Measurements from ENCODE around the gene KANK3.
"Not testable (repeated sequence)": the region's sequence is repeated elsewhere in the genome, so short reads cannot be mapped to it uniquely, and the experiment has no call there.

Gene KANK3

DNA sequence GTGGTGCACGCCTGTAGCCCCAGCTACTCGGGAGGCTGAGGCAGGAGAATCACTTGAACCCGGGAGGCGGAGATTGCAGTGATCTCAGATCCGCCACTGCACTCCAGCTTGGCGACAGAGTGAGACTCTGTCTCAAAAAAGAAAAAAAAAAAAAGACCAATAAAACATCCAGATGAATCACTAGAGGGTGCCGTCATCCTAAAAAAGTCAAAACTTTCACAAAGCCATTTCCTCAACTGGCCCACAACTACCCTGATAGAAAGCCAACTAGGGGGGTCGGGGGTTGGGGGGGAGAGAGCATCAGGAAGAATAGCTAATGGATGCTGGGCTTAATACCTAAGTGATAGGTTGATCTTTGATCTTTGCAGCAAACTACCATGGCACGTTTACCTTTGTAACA lies 24.2 kb downstream of the KANK3 start:
- not testable (repeated sequence) for DNase-seq (ENCODE audit: low read depth in 2 of 2)

DNA sequence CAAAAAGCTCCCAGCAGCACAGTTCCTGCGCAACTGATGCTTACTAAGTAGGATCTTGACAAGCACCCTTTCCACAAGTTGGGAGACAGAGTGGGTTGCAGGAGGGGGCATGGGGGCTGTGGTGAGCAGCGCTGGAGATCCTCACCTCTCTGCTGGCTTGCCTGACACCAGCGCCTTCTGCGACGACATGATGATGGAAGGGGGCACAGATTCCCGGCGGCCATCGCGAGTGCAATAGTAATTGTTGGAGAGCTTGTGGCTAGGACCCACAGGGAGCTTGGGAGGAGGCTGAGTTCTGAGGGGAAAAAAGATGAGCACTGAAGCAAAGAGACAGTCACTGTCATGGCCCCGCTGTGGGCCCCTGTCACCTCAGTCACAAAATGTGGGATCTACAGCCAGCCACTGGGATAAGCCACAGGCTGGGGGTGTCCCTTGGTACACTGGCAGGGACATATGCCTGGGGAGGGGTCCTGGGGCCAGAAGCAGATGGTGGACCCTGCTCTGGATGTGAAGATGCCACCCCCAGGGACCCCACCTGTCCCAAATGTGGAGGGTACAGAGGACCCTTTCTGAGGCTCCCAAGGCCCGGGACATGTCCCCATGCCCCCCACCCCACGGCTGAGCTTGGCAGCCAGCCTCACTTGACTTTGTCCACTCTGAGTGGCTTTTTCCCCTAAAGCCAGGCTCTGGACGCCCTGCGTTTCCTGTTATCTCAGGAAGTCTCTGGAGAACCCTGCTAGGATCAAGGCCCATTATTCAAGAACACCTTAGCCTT lies 26.5 kb downstream of the KANK3 start:
- no peak for DNase-seq (ENCODE audit: low read depth in 2 of 2)

DNA sequence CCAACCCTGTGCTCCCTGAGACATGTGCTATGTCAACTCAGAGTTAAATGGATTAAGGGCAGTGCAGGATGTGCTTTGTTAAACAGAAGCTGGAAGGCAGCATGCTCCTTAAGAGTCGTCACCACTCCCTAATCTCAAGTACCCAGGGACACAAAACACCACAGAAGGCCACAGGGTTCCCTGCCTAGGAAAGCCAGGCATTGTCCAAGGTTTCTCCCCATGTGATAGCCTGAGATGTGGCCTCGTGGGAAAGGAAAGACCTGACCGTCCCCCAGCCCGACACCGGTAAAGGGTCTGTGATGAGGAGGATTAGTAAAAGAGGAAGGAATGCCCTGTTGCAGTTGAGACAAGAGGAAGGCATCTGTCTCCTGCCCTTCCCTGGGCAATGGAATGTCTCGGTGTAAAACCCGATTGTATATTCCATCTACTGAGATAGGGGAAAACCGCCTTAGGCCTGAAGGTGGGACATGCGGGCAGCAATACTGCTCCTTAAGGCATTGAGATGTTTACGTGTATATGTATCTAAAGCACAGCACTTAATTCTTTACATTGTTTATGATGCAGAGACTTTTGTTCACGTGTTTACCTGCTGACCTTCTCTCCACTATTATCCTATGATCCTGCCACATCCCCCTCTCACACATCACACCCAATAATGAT lies 28.0 kb downstream of the KANK3 start:
- not testable (repeated sequence) for DNase-seq (ENCODE audit: low read depth in 2 of 2)

DNA sequence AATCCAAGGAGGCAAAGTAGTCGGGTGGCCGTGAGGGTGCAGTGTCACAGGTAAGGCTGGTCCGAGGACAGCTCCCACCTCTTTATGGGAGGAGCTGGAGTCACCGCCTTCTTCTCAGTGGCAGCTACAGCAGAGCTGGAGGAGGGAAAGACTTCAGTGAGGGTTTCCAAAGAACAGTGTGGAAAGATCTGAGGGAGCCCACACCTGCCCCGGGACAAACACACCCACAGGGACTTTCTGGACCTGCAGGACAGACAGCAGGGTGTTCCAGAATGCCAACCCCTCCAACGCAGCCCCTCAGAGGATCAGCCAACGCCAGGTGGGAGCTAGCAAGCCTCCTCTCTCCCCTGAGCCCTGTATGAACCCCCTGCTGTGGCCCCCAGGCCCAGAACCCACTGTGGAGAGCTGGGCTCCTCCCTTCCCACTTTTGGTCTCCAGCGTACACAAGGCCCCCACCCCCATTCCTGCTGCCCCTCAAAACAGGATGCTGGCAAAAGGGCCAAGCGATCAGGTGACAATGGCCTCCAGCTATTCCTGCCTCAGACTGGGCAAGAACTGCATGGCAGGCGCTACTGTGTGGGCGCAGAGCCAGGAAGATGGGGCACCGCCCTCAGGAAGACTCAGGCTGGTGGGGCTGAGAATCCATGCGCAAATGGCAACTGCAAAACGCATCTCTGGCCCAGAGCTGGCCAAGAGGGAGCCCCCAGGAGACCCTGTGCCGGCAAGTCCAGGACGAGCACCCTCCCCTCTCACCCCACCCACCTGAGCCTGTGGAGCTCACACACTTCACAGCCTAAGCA lies 31.4 kb downstream of the KANK3 start:
- DNase-seq (ENCODE audit: low read depth in 2 of 2), result no peak

DNA sequence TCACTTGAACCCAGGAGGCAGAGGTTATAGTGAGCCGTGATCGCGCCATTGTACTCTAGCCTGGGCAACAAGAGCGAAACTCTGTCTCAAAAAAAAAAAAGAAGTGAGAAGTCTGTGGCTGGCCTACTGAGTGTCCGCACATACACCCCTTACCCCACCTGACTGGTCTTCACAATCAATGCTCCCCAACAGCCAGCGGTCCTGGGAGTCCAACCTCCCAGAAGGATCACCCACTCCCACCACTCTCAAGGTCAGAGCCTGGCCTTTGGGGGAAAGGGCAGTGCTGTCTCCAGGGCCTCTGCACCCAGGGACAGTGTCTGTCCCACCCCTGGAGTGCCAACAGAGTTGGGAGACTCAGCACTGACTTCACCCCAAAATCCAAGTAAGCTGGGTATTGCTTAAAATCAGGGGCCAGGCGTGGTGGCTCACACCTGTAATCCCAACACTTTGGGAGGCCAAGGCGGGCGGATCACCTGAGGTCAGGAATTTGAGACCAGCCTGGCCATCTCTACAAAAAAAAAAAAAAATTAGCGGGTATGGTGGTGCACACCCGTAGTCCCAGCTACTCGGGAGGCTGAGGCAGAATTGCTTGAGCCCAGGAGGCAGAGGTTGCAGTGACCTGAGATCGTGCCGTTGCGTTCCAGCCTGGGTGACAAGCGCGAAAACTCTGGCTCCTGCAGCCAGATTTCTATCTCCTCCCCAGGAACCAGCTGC lies 32.6 kb downstream of the KANK3 start:
- DNase-seq (ENCODE audit: low read depth in 2 of 2), result no peak

DNA sequence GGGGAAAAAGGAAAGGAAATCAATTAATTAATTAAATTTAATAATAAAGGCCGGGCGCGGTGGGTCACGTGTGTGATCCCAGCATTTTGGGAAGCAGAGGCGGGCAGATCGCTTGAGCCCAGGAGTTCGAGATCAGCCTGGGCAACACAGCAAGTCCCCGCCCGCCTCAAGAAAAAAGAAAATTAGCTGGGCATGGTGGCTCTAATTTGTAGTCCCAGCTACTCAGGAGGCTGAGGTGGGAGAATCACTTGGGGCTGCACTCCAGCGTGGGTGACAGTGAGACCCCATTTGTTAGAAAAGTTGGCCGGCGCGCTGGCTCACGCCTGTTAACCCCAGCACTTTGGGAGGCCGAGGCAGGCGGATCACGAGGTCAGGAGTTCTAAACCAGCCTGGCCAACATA lies 34.2 kb downstream of the KANK3 start:
- DNase-seq (ENCODE audit: low read depth in 2 of 2), result no peak

DNA sequence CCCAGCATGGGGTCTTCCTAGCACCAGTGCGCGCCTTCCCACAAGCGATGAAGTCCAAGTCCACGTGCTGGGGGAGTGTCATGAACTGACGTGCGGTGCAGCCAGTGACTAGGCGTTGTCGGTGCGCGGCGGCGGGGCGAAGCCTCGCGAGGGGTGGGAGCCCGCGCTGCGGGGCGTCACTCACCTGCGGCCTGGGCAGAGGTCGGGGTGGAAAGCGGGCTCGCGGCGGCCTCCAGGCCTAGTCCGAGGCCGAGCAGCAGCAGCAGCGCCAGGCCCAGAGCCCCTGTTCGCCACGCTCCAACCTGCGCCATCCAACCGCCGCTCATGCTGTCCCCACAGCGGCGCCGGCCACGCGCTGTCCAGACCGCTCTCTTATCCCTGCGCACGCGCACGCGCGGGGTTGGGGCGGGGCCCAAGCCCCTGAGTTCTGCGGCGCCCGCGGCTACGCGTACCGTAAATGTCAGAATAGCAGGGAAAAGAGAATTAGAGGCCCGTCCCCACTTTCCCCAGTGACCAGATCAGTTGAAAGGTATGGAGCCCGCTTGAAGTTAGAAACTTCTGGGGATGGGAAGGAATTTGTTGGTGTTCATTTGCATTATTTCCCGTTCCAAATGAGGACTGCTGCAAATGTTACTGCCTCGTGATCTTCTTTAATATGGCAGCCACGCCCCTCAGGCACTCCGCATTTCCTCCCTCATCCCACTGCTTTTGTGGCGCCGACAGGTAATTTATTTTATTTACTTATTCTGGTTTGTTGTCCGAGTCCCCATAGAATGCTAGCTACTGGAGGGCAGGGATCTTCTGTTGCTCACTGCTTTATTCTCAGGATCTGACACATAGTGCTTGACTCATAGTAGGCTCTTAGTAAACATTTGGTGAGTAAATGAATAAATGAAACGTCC lies 34.8 kb downstream of the KANK3 start, which contains the start of gene CD320:
Gene CD320 (minus strand): TSS at position 394 of the 902 bp plus-strand sequence. CDS start 68 bp downstream, at position 326.
- DNase-seq (ENCODE audit: low read depth in 2 of 2), result peak; percentile 54 to 76

DNA sequence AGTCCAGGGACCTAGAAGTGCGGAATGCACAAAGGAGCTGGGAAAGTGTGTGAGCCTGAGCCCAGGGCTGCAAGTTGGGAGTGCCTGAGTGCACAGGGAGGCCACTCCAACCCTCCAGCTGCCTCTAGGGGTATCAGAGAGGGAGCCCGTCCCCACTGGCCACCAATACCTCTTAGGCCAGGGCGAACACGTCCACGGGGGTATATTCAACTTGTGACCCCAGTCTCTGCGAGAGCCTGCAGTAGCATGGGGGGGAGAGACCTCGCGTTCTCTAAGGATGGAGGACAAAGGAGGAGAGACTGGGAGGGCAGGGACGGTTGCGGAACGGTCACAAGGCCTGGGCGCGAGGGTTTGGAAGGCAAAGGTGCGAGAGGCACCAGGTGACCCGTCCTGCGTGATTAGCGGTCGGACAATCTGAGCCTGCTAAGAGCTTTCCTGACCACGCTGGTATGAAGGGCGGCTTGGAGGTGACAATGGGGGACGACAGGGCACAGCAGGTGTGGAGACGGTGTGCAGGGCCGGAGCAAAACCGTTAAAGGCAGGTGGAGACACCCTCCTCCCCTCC lies 35.6 kb downstream of the KANK3 start:
- DNase-seq (ENCODE audit: low read depth in 2 of 2), result no peak

DNA sequence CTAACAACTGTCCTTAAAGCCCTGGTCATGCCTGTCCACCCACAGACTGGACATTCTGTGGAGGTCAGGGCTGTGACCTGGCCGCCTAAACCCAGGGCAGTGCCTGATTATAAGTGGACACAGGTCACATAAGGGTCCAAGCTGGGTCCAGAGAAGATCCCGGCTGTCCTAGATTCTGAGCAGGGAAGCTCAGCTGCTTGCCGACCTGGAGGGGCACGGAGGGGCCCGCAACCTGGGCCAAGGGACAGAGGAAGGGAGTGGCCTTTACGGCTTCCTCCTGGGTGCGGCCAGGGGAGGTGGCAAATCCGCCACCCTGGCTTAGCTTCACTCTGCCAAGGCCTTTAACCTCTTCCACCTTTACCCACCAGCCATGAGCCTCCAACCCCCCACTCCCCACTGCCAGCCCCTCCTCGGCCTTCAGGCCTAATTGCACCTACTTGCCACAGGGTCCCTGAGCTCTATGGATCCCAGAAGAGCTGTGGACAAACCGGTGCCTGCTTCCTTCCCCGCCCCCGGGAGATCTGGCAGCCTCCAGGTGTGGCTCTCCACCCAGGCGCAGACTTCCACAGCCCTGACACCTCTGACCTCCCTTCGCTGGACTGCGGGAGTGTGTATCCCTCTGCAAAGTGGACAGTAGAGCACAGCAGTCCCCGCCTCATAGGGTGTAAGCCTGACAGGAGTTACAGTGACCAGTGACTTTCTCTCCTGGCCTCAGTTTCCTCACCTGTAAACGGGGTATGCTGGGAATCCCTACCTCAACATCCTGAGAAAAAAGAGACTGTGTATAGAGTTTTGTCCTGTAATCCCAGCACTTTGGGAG lies 36.6 kb downstream of the KANK3 start:
- no peak for DNase-seq (ENCODE audit: low read depth in 2 of 2)

DNA sequence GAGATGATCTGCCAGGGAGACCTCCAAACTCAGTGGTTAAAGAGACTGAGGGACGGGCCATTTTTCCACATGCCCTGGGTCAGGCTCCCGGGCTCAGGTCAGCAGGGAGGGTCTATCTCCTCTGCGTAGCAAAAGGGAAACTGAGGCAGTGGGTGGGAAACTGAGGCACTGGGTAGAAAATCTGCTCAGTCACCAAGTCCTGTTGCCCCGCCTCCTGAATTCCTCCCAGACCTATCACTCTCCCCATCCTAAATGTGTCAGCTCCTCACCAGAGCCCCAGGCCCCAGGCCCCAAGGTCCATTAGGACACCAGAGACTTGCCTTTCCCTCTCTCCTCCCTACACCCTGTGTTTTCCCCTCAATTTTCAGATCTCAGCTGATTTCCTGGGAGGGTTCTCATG lies 37.3 kb downstream of the KANK3 start:
- DNase-seq (ENCODE audit: low read depth in 2 of 2), result no peak

DNA sequence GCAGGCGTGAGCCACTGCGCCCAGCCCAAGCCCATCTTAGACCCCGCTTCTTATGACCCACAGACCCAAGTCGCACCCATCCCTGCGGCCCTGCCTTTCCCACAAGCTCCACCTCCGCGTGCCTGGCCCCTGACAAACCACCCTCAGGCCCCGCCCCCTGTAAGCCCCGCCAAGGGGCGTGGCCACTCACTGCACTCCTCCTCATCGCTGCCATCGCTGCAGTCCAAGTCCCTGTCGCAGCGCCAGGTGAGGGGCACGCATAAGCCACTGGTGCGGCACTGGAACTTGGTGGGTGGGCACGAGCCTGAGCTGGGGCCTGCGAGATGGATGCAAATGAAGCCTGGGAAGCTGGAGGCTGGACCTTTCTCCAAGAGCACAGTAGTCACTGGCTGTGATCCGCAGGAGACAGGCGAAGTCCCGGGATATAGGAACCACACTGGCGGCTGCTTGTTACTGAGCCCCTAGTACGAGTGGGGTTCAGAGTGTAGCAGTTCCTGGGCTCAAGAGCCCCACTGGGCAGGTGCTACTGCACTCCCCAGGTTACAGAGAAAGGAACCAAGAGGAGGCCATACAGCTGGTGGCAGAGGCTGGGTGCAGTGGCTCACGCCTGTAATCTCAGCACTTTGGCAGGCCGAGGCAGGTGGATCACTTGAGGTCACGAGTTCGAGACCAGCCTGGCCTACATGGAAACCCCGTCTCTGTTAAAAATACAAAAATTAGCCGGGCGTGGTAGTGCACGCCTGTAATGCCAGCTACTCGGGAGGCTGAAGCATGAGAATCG lies 38.0 kb downstream of the KANK3 start:
- no peak for DNase-seq (ENCODE audit: low read depth in 2 of 2)

DNA sequence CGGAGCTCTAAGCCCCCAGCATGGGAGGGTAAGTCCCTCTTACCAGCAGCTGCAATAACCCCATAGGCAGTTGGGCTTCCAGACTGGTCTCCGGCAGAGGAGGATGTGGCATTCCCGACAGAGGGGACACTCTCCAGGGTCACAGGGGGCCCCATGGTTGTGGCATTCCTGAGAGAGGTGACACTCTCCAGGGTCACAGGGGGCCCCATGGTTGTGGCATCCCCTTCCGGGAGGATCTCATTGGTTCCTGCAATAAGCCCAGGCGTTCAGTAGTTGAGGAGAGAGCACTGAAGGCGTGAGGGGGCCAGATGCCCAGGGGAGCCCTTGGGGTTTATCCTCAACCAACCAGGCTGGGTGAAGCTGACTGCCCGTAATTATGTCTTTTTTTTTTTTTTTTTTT lies 40.3 kb downstream of the KANK3 start:
- DNase-seq (ENCODE audit: low read depth in 2 of 2), result no peak

DNA sequence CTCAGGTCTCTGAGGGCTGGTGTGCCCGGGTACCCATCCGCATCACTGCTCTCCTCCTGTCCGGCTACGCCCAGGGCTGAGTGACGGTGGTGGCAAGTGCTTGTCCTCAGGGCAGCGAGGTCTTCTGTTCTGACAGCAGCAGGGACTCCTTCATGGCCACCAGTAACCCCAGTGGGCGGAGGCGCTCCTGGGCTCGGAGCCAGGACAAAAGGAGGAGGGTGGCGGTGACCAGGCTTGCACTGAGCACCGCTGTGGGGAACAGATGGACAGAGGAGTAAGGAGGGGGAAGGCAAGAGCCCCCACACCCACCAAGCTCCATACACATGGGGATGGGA lies 40.7 kb downstream of the KANK3 start:
- DNase-seq (ENCODE audit: low read depth in 2 of 2), result no peak

DNA sequence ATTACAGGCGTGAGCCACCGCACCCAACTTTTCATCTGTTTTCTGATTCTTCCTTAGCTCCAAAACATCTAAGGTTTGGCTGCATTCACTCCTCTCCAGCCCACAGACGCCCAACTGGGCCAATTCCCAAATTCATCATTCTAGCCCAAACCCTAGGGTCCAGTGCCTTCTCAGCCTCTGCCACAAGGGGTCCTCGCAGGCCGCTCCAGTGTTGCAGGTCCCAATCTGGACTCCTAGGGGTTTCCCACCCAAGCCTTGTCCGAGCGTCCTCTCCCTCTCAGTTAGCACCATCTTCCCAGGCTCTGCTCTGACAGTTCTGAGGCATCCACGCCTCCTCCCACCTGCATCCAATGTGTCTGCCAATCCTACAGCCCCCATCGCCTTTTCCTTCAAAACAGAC lies 51.7 kb downstream of the KANK3 start:
- not testable (repeated sequence) for DNase-seq (ENCODE audit: low read depth in 2 of 2)

DNA sequence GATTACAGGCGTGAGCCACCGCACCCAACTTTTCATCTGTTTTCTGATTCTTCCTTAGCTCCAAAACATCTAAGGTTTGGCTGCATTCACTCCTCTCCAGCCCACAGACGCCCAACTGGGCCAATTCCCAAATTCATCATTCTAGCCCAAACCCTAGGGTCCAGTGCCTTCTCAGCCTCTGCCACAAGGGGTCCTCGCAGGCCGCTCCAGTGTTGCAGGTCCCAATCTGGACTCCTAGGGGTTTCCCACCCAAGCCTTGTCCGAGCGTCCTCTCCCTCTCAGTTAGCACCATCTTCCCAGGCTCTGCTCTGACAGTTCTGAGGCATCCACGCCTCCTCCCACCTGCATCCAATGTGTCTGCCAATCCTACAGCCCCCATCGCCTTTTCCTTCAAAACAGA lies 66.6 kb downstream of the KANK3 start:
- not testable (repeated sequence) for DNase-seq (ENCODE audit: low read depth in 2 of 2)
